GM18909 (cell line): Measurements from ENCODE around the gene GNAQ.

ENCODE experiments used
- ATAC-seq: cut with Tn5 transposase; IDR thresholded peaks from one replicate; pipeline ENCODE4 v1.9.1; 2021; ENCODE audit warnings: mild to moderate bottlenecking; ENCODE audit not compliant: unreplicated experiment, poor library complexity

GNAQ gene

DNA sequence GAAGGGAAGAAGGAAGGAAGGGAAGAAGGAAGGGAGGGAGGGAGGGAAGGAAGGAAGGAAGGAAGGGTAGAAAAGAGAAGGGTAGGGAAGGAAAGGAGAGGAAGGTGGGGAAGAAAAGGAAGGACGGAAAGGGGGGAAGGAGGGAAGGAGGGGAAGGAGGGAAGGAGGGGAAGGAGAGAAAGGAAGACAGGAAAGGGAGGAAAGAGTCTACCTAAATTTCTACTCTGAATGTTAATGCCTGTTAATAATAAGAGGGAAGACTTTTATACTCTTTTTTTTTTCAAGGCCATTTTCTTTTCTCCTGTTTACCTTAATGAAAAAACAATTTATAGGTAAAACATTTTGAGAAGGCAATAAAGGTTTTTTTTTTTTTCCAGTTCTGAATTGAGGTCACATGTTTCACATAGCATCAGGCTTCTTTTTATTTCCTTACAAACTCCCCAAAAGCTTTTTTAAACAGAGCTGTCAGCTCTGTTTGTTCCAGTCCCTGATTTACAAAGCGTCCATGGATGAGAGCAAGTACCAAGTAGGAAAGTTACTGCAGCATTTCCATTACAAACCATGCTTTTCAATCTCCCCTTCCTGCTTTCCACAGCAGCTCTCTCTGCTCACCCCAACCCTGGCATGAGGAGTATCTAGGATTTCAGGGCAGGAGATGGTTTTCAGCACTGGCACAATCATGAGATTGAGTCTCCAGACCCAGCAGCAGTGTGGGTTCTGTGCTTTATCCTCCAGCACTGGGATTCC, 173.9 kb downstream of the GNAQ start:
- no peak for ATAC-seq

GRCh38 chr9:77856615-77857014, 175.0 kb downstream of the GNAQ start:
- ATAC-seq = no peak

DNA sequence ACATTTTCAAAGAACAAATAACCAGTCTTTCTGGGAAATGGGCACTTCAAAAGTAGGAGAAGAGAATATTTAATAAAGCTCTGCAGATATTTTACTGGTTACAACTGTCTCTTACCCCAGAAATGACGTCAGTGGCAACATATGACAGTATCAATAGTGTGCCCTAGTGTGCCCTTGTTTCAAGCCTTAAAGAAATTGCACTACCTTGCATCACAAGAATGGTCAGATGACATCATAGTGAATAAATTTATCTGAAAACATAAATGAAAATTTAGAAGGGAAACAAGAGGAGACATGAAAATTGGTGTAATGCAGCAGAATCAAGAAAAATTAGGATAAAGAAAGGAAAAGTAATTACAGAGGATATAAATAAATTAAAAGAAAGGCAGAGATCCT, 176.7 kb downstream of the GNAQ start:
- no peak for ATAC-seq

DNA sequence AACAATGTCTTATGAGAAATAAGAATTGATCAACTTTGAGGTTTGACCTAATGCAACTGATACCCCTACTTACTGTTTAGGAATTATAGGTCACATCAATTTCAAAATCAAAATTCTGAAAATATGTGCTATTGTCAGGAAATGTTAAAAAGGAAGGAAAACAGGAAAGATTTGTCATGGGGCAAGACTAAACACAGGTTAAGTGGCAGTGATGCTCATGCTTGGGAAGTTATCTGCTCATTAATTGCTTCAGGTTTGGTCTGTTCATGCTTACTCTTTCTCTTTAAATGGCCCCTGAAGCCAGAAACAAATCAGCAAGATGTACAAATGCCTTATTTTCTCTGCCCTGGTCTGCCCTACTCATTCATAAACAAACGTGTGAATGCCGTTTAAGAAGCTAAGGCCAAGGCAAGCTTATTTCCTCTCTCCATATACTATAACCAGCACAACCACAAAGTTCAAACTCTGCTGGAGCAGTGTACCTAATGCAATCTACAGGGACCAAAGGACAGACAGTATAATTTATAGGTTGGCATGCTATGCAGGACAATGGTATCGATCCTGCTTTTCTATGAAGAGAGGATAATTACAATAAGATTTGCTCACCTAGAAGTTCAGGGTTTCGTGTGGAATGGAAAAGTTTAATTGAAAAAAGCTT, 177.2 kb downstream of the GNAQ start:
- ATAC-seq = no peak

GRCh38 chr9:77853716-77854115, 177.9 kb downstream of the GNAQ start:
- no peak for ATAC-seq

DNA sequence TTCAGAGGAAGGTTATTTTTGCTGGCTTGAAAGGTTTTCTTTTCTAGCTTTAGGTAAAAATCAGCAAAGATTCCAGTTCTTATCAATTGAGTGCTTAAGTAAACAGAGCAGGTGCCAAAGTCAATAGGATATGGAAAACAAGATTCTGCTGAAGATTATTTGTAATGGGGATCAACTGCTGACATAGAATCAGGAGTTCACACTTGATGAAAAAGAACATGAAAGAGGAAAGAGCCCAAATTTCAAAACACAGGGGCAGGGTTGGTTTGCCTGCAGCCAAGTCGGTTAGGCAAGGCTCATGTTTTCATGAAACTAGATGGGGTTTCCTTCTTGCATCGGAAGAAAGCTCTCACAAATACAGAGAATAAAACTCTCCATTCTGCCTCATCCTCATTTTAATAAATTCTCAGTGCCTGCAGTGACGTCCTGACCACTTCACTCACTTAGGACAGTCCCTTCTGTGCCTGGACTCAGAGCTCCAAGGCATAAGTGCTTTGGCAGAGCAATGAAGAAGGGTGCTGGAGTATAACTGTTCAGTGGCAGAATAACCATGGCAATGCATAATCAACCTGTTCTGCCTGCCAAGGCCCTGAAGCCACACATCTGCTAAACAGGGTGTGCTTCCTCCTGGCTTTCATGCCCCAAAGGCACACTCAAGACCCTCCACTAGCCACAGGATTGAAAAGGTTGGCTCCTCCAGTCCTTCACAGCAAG, 179.6 kb downstream of the GNAQ start:
- no peak for ATAC-seq

DNA sequence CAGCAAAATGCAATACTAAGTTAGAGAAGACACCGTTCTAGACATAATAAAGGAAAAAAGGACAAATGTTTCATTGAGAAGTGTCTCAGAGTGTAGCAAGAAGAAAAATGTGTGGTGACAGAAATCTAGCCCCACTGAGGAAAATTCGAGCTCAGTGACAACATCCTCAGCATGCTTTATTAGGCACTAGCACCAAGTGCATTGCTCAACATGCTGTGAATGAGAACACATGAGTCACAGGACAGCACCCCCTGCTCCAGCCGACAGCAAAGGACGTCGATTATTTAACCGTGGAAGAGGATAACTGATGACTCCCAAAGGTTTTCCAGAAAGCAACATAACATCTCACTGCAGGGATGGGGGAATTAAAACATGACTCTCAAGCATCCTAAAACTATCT, 182.7 kb downstream of the GNAQ start:
- ATAC-seq = no peak

DNA sequence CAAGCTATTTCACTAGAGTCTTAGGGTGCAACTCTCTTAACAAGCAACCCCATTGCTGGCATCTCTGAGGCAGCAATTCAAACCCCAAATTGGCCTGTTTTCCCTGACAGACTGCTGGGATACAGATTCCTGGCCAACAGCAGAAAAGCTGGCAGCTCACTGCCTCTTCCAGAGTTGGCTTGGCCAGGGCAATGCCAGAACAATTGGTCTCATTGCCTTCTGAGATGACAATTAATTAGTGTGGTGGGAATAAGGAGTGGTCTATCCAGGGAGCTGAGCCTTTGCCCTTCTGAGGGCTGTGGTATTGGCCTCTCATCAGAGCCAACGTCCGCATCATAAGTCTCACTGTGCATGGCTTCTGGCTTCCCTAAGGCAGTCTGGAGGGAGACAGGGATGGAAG, 183.2 kb downstream of the GNAQ start:
- no peak for ATAC-seq

DNA sequence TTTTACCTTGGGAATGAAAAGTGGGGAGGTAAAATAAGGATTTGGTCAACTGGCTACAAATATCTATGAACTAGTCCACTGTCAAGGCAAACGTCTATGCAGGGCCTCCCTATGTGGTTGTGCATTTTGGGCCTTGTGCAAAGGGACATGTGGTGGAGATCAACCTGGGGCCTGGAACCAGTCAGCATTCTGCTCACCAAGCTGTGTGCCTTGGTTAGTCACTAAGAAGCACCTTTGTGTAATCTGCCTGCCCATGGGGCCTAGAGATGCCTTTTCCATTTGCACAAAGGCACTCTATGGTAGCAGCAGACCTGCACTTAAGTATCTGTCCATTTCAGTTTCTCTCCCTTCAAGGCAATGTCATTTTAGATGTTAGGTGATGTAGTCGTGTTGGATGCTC, 184.0 kb downstream of the GNAQ start:
- ATAC-seq = no peak

DNA sequence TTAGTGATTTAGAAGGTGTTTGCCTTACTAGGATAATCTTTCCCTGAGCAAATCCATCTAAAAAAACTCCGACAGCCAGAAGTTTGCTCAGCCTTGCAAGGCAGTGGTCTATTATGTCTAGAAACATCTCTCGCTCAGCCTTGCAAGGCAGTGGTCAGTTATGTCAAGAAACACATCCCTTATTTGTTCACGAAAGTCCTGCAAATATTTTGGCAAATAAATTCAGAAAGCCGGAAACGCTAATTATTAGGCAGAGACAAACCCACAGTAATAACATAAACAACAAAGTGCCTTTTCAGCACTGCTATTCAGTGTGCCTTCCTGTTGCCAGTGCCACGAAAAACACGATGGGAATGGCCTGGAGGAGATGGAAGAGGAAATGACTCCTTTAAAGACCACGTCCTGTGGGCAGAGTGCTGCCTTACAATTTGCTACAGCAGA, 184.5 kb downstream of the GNAQ start:
- no peak for ATAC-seq

GRCh38 chr9:77844415-77844814, 187.2 kb downstream of the GNAQ start:
- ATAC-seq = no peak

DNA sequence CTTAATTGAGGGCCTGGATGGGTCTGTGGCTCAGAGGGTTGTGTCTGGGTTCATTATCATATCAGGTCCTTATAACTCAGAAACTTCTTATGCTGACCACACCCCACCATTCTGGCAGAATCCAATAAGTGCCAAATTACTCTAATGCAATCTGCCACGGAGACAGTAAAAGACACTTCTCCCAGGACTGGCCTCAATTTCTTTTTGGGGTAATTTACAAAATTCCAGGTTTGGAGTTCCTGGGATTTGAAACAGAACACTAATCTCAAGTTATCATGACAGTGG, 187.8 kb downstream of the GNAQ start:
- ATAC-seq = no peak

GRCh38 chr9:77843076-77843870, 188.3 kb downstream of the GNAQ start:
- no peak for ATAC-seq

GRCh38 chr9:77841739-77842386, 189.7 kb downstream of the GNAQ start:
- ATAC-seq = peak; percentile 76

GRCh38 chr9:77839459-77840140, 192.0 kb downstream of the GNAQ start:
- ATAC-seq = no peak

DNA sequence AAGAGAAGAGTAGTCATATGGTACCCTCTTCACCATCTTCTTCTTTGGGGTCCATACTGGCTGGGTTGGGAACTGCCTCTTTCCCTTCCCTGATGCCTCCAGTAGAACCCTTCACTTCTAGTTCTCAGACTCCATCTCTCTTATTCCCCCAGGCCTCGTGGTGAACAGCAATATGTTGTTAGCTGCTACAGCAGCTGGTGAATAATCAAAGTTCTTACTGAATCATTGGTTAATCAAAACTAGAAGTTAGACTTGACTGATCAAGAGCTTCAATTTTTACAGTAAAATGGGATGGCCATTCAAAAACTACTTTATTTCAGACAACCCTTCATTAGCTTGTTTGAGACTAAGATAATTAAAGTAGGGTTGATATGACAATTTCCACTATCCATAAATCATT, 192.6 kb downstream of the GNAQ start:
- ATAC-seq = no peak

GRCh38 chr9:77834898-77835488, 196.6 kb downstream of the GNAQ start:
- no peak for ATAC-seq

DNA sequence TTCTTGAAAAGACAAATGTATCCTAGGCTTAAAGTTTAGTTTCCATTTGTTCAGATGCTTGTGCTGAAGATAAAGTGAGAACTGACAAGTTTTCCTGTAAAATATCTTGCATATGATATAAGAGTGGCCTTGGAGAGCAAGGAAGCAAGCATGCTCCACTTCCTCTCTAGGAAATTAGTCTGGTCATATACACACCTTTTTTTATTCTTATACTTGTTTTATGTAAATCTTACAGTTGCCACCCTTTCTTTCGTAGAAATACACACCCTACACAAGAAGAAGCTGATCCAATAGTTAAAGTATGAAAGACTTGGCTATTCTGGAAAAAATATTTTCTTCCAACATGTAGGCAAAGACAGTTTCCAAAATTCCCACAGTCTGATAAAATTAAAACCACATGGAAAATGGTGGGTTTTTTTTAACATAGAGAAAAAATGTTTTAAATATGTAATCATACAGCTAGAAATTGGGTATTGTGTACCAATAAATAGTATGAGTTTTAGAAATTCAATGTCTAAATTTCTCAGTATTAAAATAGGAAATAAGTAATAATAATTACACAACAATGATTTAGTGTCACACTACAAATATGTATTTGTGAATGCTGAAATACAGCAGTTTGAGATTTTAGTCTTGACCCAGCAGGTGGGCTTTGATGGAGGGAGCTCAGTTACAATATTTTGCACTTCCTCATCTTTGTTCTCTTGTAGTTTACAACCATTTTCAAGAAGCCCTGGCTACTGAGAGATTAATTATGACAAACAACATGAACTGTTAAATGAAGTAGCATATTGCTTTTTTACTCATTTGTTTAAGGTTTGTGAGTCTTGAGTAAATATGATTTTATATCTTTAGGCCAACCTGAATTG, 197.8 kb downstream of the GNAQ start:
- ATAC-seq = no peak

DNA sequence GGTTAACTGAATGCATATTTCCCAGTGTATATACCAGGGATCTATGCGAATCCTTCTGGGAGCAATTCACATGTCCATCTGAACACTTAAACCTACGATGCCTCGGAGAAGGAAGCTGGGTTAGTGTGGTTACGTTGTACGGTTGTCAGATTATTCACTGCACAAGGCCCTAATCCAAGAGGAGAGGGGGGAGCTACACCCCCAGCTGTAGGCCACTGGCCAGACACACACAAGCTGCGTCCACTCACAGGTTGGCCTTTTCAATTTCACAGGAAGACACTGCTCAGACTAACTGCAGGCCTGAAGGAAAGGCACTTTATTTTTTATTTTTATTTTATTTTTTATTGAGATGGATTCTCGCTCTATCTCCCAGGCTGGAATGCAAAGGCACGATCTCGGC, 199.0 kb downstream of the GNAQ start:
- ATAC-seq = no peak
